K562 (cell line): Measurements from ENCODE around the gene POC5. TPM values are rescaled to one million over a fixed set of nuclear protein-coding genes. Genes with fewer than 3 reads are reported as not detected.

Experiments
- ATAC-seq: fragments of 200-7000 bp; cut with Tn5 transposase; 3 replicates; pipeline ENCODE4 v1.9.1; 2020; ENCODE audit warnings: moderate library complexity
- BruUV-seq: library from RNA; stranded (reverse); fragments of 400-500 nt; replicated peaks from 2 replicates; lab custom pipeline; 2021; lab: Mats Ljungman, UMichigan
- CTCF ChIA-PET: fragments of 300-600 bp; formaldehyde crosslinking; extraction: SDS; loops from one replicate; lab custom pipeline; 2021; ENCODE audit warnings: low intra/inter-chr PET ratio; lab: Yijun Ruan, JAX
- POLR2A ChIA-PET: fragments of 300-600, 350-650 bp; sonication (Branson Sonifier 250); formaldehyde crosslinking; extraction: SDS; loops from one replicate; lab custom pipeline; 2021; ENCODE audit warnings: antibody characterized with exemption, inconsistent platforms; lab: Yijun Ruan, JAX
- DNase-seq, 4 experiments: peaks; one replicate each; pipeline versions ENCODE4 v3.0.0 to v3.0.0-alpha.2; 2011 to 2018; ENCODE audit warnings: low spot score in 3 of 4, mixed read lengths in 3 of 4; ENCODE audit errors: extremely low read depth in 1 of 4
- FAIRE-seq: peaks from 2 replicates; lab custom pipeline; 2011; peaks lifted over from hg19 to GRCh38; lab: Jason Lieb, UNC
- H2AFZ ChIP-seq: 2 replicates; pipeline ENCODE4 v1.6.0; 2011; ENCODE audit warnings: low read depth, low read length, control low read depth, inconsistent platforms
- H3K27ac ChIP-seq: fragments of 200-600 bp; 3 replicates; pipeline ENCODE4 v1.8.0; 2011; ENCODE audit warnings: low read depth, mild to moderate bottlenecking, control low read depth, inconsistent platforms, low read length, moderate library complexity, mixed read lengths; ENCODE audit errors: extremely low read depth
- H3K27me3 ChIP-seq, 2 experiments: fragments of 300-600 bp in 1 of 2; 2 replicates in 1 of 2; 3 replicates in 1 of 2; pipeline versions ENCODE4 v1.6.0 to v1.8.0; 2011; ENCODE audit warnings: inconsistent platforms in 2 of 2, low read length in 2 of 2, mild to moderate bottlenecking in 1 of 2, mixed read lengths in 1 of 2, moderate library complexity in 1 of 2; ENCODE audit not compliant: control insufficient read depth in 2 of 2, insufficient read depth in 2 of 2
- H3K36me3 ChIP-seq: fragments of 300-600 bp; 3 replicates; pipeline ENCODE4 v1.8.0; 2011; ENCODE audit warnings: mild to moderate bottlenecking, low read length, inconsistent platforms; ENCODE audit not compliant: control insufficient read depth, insufficient read depth
- H3K4me1 ChIP-seq, 2 experiments: fragments of 200-600 bp in 1 of 2; replicated peaks in 1 of 2; 2 replicates in 1 of 2; 3 replicates in 1 of 2; pipeline versions ENCODE4 v1.5.1 to v1.8.0; 2011; ENCODE audit warnings: inconsistent platforms in 2 of 2, low read length in 2 of 2, mild to moderate bottlenecking in 1 of 2, mixed read lengths in 1 of 2, moderate library complexity in 1 of 2; ENCODE audit not compliant: control insufficient read depth in 2 of 2, insufficient read depth in 2 of 2
- H3K4me2 ChIP-seq: 2 replicates; pipeline ENCODE4 v1.6.1; 2011; ENCODE audit warnings: low read length, control low read depth, inconsistent platforms, mixed read lengths; ENCODE audit not compliant: insufficient read depth
- H3K4me3 ChIP-seq: fragments of 200-600 bp; sonication (generic), shearing (Covaris generic); 2 replicates; pipeline ENCODE4 v1.5.1; 2016; ENCODE audit warnings: control low read depth, inconsistent platforms
- H3K79me2 ChIP-seq: fragments of 200-600 bp; 3 replicates; pipeline ENCODE4 v1.8.0; 2011; ENCODE audit warnings: low read length, inconsistent platforms; ENCODE audit not compliant: control insufficient read depth, insufficient read depth
- H3K9ac ChIP-seq, 2 experiments: 2 replicates each; pipeline versions ENCODE4 v1.6.0 to v1.6.1; 2011; ENCODE audit warnings: low read depth in 2 of 2, low read length in 2 of 2, control low read depth in 1 of 2, inconsistent platforms in 1 of 2, mild to moderate bottlenecking in 1 of 2, mixed read lengths in 1 of 2; ENCODE audit not compliant: insufficient read depth in 1 of 2
- H3K9me1 ChIP-seq: one replicate; pipeline ENCODE4 v1.6.0; 2011; ENCODE audit warnings: inconsistent platforms, mild to moderate bottlenecking, low read length, moderate library complexity; ENCODE audit not compliant: control insufficient read depth, insufficient read depth
- H3K9me3 ChIP-seq: replicated peaks from 2 replicates; pipeline ENCODE4 v1.5.1; 2011; ENCODE audit warnings: low read depth, low read length, inconsistent platforms; ENCODE audit not compliant: control insufficient read depth, insufficient read depth
- H4K20me1 ChIP-seq: replicated peaks from 2 replicates; pipeline ENCODE4 v1.6.1; 2011; ENCODE audit warnings: low read length, inconsistent platforms, mixed read lengths; ENCODE audit not compliant: control insufficient read depth, insufficient read depth
- BCOR ChIP-seq: fragments of 450-650 bp; IDR thresholded peaks from 2 replicates; pipeline ENCODE4 v1.6.1; 2016
- DMBX1 ChIP-seq: fragments of 250-450 bp; sonication (Bioruptor Pico); IDR thresholded peaks from 2 replicates; pipeline ENCODE4 v1.8.0; 2022; ENCODE audit warnings: inconsistent platforms, mild to moderate bottlenecking, moderate library complexity, borderline replicate concordance
- ELF2 ChIP-seq: fragments of 250-450 bp; sonication (Bioruptor Pico); IDR thresholded peaks from 2 replicates; pipeline ENCODE4 v1.5.0; 2021; ENCODE audit warnings: mild to moderate bottlenecking
- ETV6 ChIP-seq, 3 experiments: fragments of 150-350 bp in 1 of 3; sonication (generic) in 1 of 3; formaldehyde crosslinking in 1 of 3; IDR thresholded peaks; 2 replicates each; pipeline versions ENCODE4 v1.6.1 to v1.8.0; 2014 to 2022; ENCODE audit warnings: borderline replicate concordance in 2 of 3, low read depth in 2 of 3, antibody characterized with exemption in 1 of 3, low read length in 1 of 3, mild to moderate bottlenecking in 1 of 3, missing genetic modification reagents in 1 of 3
- HDAC8 ChIP-seq: fragments of 450-650 bp; IDR thresholded peaks from 2 replicates; pipeline ENCODE4 v1.6.1; 2016; ENCODE audit warnings: mild to moderate bottlenecking, missing genetic modification characterization, moderate library complexity, missing compliant biosample characterization
- NR2C1 ChIP-seq, 2 experiments: fragments of 450-650 bp; IDR thresholded peaks; 2 replicates each; pipeline ENCODE4 v1.6.1; 2017; ENCODE audit warnings: mild to moderate bottlenecking in 2 of 2, antibody characterized with exemption in 1 of 2, inconsistent platforms in 1 of 2, missing compliant biosample characterization in 1 of 2, missing genetic modification characterization in 1 of 2
- NR2C2 ChIP-seq, 2 experiments: fragments of 200-800 bp in 1 of 2; sonication (Bioruptor generic) in 1 of 2; sonication (generic) in 1 of 2; formaldehyde crosslinking in 1 of 2; IDR thresholded peaks; 2 replicates each; pipeline versions ENCODE4 v1.6.1 to v1.8.0; 2016 to 2022; ENCODE audit warnings: mild to moderate bottlenecking in 1 of 2, missing compliant biosample characterization in 1 of 2, missing genetic modification characterization in 1 of 2, missing genetic modification reagents in 1 of 2
- RBM34 ChIP-seq: fragments of 200-400 bp; formaldehyde crosslinking; IDR thresholded peaks from 2 replicates; pipeline ENCODE4 v1.6.1; 2018; ENCODE audit warnings: low read length, borderline replicate concordance; ENCODE audit not compliant: insufficient read depth
- SMC3 ChIP-seq: conservative IDR thresholded peaks from 2 replicates; pipeline ENCODE4 v1.6.1; 2011; ENCODE audit warnings: low read depth, low read length, improper control_type of control experiment; ENCODE audit not compliant: insufficient read depth
- WGBS: fragments of 100-300 bp; shearing (Covaris generic); methylation state at CpG from one replicate; pipeline ENCODE4 v1.1.6; 2016; ENCODE audit warnings: low coverage, mixed read lengths; ENCODE audit not compliant: insufficient coverage; ENCODE audit errors: missing lambda C conversion rate; 5-methylcytosine and 5-hydroxymethylcytosine counted together
- in situ Hi-C: fragments of 300-500 bp; cut with MboI; formaldehyde crosslinking; loops from 4 replicates; pipeline ENCODE4 v1.15.0; 2018; ENCODE audit warnings: inconsistent platforms, mixed read lengths
- intact Hi-C: fragments of 100-400 bp; cut with micrococcal nuclease; formaldehyde crosslinking; loops from 2 replicates; pipeline ENCODE4 v1.14.2; 2022
- polyA plus RNA-seq, 8 experiments: library from polyadenylated mRNA; depleted of rRNA in 4 of 8; stranded (reverse) in 5 of 8; unstranded in 3 of 8; fragments of >200 nt; fragmentation: Nextera tagmentation in 2 of 8; fragmentation: Illumina TruSeq in 1 of 8; extraction: Ambion mirVana in 2 of 8; extraction: Trizol in 1 of 8; gene quantifications; 2 replicates each; pipeline versions ENCODE4 v1.2.1 to v1.2.3, GENCODE V29; 2011 to 2014; ENCODE audit warnings: inconsistent platforms in 1 of 8, missing spikeins in 1 of 8
- total RNA-seq, 7 experiments: library from RNA; depleted of rRNA in 6 of 7; stranded (reverse); fragments of >200 nt in 6 of 7; fragmentation: Illumina TruSeq in 2 of 7; extraction: Trizol in 2 of 7; gene quantifications; 2 replicates each; pipeline versions ENCODE4 v1.2.1 to v1.2.3, GENCODE V29; 2011 to 2021; ENCODE audit warnings: low replicate concordance in 1 of 7
- TF ChIP-seq, protein P1 (sequence below), 2 experiments: IDR thresholded peaks in 1 of 2; conservative IDR thresholded peaks in 1 of 2; 2 replicates each; pipeline ENCODE4 v1.6.1; 2016; ENCODE audit warnings: low read depth in 2 of 2, mild to moderate bottlenecking in 1 of 2, missing compliant biosample characterization in 1 of 2, missing genetic modification characterization in 1 of 2, moderate library complexity in 1 of 2
- TF ChIP-seq, protein P2 (sequence below): fragments of 450-650 bp; IDR thresholded peaks from 2 replicates; pipeline ENCODE4 v1.6.1; 2014; ENCODE audit warnings: low read depth, mild to moderate bottlenecking, moderate library complexity, borderline replicate concordance
- TF ChIP-seq, protein P3 (sequence below), 3 experiments: fragments of 200-800 bp in 1 of 3; fragments of 250-450 bp in 1 of 3; fragments of 450-650 bp in 1 of 3; sonication (Bioruptor Pico) in 1 of 3; sonication (Bioruptor generic) in 1 of 3; formaldehyde crosslinking in 1 of 3; IDR thresholded peaks; 2 replicates each; pipeline versions ENCODE4 v1.6.1 to v1.8.0; 2016 to 2022; ENCODE audit warnings: mild to moderate bottlenecking in 2 of 3, missing genetic modification characterization in 2 of 3, missing compliant biosample characterization in 1 of 3, moderate library complexity in 1 of 3

POC5 gene
- total and polyA plus RNA-seq, 9 of the 15 experiments (the other 6 are each of a cell fraction or from before 2014, with no cell fraction given) = 14.5 to 38.2 (median 27.0) TPM

DNA sequence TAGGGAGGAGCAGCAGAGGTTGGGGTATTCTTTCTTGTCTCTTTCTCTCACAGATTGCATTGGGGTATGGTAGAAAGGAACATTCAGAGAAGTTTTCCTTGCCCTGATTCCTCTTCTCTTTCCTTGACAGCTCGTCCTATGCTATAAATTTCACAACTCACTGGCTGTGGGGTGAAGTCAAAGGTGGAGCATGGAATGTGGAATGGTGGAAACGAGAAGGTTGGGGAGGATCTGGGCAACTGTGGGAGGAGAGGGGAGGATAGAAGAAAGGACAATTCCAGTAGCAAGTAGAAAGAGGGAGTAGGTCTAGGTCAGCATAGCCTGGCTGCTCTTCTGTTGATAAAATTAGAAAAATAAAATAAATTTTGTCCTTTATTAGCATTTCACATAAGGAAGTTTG lies 39.0 kb upstream of the POC5 start:
- H4K20me1 ChIP-seq = no peaks in the 10 kb centered on the region
- ChIA-PET CTCF (no interaction called here), POLR2A (interaction anchor here (1.2 kb wide), 1 partner anchor 19 kb away, joined by 3 read pairs; no protein-coding TSS in a partner anchor)
- FAIRE-seq (no peak), DNase-seq (no peak), ATAC-seq (no peak)
- H3K4me1 ChIP-seq = no peaks in the 10 kb centered on the region
- no peak overlapping the region for H2AFZ ChIP-seq
- H3K9ac ChIP-seq = no peak overlapping the region
- no peaks in the 10 kb centered on the region for H3K36me3 ChIP-seq
- in situ Hi-C loops = no loop called here
- H3K9me1 ChIP-seq = no peaks in the 10 kb centered on the region
- no peak overlapping the region for H3K4me2 ChIP-seq
- no peaks in the 10 kb centered on the region for H3K9me3 ChIP-seq
- 0% methylated on average over 2 of the region's 2 CpGs for WGBS
- no TSS peak for BruUV-seq
- H3K79me2 ChIP-seq = no peaks in the 10 kb centered on the region
- peaks cover 0 to 6% of the 10 kb centered on the region in 2 experiments; a peak in 1 of 5 replicates for H3K27me3 ChIP-seq
- no peak overlapping the region for H3K4me3 ChIP-seq
- no peak overlapping the region for H3K27ac ChIP-seq
- intact Hi-C loops = no loop called here
- TF ChIP-seq NR2C1 (IDR thresholded peaks at IDR 0.05) (no peak), NR2C1 (tag; IDR thresholded peaks at IDR 0.05) (no peak), HDAC8 (tag) (no peak), ETV6 (IDR thresholded peaks at IDR 0.05; ENCODE audit: borderline replicate concordance in 1 of 2, low read depth in 2 of 2, low read length in 1 of 2) (no peak), ETV6 (CRISPR knock-in tag; IDR thresholded peaks at IDR 0.05; ENCODE audit: borderline replicate concordance) (no peak), DMBX1 (CRISPR knock-in tag) (no peak), RBM34 (no peak), NR2C2 (CRISPR knock-in tag; IDR thresholded peaks at IDR 0.05) (no peak), NR2C2 (tag; IDR thresholded peaks at IDR 0.05) (no peak), BCOR (no peak), ELF2 (CRISPR knock-in tag) (no peak), SMC3 (no peak)
- TF ChIP-seq, protein P1, sequence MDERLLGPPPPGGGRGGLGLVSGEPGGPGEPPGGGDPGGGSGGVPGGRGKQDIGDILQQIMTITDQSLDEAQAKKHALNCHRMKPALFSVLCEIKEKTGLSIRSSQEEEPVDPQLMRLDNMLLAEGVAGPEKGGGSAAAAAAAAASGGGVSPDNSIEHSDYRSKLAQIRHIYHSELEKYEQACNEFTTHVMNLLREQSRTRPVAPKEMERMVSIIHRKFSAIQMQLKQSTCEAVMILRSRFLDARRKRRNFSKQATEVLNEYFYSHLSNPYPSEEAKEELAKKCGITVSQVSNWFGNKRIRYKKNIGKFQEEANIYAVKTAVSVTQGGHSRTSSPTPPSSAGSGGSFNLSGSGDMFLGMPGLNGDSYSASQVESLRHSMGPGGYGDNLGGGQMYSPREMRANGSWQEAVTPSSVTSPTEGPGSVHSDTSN (CRISPR knock-in tag; IDR thresholded peaks at IDR 0.05; ENCODE audit: low read depth) = no peak
- TF ChIP-seq, protein P1 (tag; conservative IDR thresholded peaks at IDR 0.05; ENCODE audit: low read depth) = no peak
- TF ChIP-seq, protein P2, sequence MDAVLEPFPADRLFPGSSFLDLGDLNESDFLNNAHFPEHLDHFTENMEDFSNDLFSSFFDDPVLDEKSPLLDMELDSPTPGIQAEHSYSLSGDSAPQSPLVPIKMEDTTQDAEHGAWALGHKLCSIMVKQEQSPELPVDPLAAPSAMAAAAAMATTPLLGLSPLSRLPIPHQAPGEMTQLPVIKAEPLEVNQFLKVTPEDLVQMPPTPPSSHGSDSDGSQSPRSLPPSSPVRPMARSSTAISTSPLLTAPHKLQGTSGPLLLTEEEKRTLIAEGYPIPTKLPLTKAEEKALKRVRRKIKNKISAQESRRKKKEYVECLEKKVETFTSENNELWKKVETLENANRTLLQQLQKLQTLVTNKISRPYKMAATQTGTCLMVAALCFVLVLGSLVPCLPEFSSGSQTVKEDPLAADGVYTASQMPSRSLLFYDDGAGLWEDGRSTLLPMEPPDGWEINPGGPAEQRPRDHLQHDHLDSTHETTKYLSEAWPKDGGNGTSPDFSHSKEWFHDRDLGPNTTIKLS = no peak
- TF ChIP-seq, protein P3, sequence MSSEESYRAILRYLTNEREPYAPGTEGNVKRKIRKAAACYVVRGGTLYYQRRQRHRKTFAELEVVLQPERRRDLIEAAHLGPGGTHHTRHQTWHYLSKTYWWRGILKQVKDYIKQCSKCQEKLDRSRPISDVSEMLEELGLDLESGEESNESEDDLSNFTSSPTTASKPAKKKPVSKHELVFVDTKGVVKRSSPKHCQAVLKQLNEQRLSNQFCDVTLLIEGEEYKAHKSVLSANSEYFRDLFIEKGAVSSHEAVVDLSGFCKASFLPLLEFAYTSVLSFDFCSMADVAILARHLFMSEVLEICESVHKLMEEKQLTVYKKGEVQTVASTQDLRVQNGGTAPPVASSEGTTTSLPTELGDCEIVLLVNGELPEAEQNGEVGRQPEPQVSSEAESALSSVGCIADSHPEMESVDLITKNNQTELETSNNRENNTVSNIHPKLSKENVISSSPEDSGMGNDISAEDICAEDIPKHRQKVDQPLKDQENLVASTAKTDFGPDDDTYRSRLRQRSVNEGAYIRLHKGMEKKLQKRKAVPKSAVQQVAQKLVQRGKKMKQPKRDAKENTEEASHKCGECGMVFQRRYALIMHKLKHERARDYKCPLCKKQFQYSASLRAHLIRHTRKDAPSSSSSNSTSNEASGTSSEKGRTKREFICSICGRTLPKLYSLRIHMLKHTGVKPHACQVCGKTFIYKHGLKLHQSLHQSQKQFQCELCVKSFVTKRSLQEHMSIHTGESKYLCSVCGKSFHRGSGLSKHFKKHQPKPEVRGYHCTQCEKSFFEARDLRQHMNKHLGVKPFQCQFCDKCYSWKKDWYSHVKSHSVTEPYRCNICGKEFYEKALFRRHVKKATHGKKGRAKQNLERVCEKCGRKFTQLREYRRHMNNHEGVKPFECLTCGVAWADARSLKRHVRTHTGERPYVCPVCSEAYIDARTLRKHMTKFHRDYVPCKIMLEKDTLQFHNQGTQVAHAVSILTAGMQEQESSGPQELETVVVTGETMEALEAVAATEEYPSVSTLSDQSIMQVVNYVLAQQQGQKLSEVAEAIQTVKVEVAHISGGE (CRISPR knock-in tag; IDR thresholded peaks at IDR 0.05) = no peak
